Left forelimb (tissue), 1 donor: ENCODE data around the gene TMEM220.
A peak's percentile ranks its signal among the peaks of the same experiment; 100 is the strongest.
"Not testable (repeated sequence)": the region's sequence is repeated elsewhere in the genome, so short reads cannot be mapped to it uniquely, and the experiment has no call there.

Source experiments
- DNase-seq: peaks from one replicate; pipeline ENCODE4 v3.0.0-alpha.2; 2018; ENCODE audit warnings: low spot score

The TMEM220 gene

GRCh38 chr17:10754861-10755591 lies 25.2 kb upstream of the TMEM220 start:
- DNase-seq: no peak

GRCh38 chr17:10754109-10754508 lies 24.3 kb upstream of the TMEM220 start:
- no peak for DNase-seq

DNA sequence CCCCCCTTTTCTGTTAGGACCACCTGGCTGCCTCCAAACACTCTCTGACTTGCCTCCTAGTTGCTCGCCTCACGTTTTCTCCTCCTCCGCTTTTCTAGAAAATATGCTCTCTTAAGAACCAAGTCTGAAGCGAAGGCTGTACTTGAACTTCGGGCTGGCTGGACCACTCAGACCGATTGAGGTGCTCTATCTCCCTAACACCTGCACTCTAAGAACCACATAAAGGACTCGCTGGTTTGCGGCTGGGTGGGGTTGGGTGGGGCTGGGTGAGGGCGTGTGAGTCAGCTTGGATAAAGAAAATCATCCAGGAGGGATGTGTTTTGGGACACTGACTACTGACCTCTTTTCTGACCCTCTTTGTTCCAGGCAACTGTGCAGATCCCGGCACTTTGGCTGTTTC lies 22.9 kb upstream of the TMEM220 start:
- DNase-seq: no peak

GRCh38 chr17:10751563-10751962 lies 21.7 kb upstream of the TMEM220 start:
- DNase-seq: no peak

- DNase-seq: no peak
These were observed 20.4 kb upstream of the TMEM220 start for GRCh38 chr17:10750210-10750609.

DNA sequence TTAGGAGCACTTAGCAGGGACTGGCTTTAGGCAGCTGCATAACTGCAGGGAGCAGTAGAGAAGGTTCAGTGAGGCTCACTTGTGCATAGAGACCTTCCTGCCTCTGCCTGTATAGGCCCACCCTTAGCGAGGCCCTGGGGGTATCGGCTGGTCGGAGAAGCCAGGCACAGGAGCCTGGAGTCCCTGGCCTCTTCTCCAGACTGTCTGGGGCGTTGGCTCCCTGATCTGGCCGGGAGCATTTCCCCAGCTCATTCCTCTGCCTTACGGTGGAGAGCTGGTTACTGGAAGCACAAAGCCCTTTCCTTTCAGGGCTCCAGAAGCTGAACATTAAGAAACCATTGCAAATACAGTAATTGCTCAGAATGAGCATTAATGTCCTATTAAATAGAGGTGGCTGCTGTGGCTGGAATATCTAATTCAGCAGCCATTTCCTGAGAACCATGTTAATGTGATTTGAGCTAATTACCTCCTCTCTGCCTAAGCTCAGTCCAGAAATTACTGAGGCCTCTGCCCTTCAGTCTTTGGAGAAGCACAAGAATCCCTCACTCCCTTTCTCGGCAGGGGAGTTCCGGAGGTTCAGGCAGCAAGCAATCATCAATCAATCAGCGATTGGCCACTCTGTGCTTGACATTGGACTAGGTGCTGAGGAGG lies 18.8 kb upstream of the TMEM220 start:
- DNase-seq: no peak

GRCh38 chr17:10745231-10745630 lies 15.4 kb upstream of the TMEM220 start:
- no peak for DNase-seq

DNA sequence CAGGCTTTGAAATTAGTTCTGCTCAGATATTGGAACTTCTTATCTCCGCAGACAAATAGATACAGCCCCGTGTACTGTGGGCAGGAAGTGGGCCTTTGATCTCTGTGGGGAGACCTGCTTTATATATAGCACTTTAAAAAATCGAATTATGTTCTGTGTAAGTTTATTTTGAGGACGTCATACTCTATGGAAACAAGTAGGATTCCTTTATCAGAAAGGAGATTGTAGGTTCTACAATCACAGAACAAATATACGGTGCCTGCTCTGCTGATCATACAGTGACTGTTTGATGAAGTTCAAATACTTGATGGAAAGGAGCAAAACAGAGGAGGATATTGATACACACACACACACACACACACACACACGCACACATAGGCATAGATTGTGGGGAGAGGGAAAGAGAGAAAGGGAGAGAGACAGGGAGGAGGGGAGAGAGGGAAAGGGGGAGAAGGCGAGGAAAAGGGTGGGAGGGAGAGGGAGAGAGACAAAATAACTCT lies 14.7 kb upstream of the TMEM220 start:
- no peak for DNase-seq

GRCh38 chr17:10743316-10744009 lies 13.6 kb upstream of the TMEM220 start:
- no peak for DNase-seq

DNA sequence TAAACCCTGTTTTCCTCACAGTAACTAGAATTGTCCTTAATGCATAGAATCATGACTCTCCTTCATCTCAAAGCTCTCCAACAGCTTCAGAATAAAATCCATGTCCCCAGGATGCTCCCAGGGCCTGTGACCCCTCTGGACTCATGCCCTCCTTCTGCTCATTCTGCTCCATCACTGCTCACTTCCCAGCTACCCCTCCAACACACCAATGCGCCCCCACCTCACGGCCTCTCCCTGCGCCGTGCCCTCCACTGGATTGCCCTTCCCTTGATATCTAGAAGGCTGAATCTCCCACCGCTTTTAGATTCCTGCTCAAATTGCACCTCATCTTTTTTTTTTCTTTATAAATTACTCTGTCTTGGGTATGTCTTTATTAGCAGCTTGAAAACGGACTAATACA lies 12.6 kb upstream of the TMEM220 start:
- DNase-seq: no peak

DNA sequence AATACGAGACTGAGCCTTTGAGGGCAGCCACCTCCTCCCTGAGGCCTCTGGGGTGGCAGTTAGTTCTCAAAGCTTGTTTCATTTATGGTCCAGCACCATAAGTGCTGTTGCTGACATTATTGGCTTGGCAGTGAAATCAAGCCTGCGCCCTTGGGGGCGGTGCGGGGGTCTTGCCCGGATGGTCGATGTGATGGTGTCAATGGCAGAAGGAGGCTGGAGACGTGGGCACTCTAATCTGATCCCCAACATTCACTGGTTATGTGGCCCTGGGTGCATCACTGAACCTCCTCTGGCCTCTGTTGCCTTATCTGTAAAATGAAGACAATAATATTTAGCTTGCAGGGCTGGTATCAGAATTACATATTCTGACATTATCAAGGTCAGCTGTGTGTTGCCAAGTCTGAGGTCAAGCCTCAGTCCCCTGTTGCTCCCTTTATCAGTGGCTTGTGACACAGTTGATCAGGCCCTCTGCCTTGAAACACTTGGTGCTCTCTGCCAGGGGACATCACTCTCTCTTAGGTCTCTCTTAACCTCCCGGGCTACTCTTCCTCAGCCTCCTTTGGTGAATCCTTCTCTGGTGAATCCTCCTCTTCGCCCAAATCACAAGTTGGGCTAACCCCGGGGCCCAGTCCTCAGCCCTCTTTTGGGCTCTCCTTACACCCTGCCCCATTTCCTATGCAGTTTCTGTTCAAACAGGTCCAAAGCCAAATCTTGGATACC lies 11.8 kb upstream of the TMEM220 start:
- DNase-seq: no peak

DNA sequence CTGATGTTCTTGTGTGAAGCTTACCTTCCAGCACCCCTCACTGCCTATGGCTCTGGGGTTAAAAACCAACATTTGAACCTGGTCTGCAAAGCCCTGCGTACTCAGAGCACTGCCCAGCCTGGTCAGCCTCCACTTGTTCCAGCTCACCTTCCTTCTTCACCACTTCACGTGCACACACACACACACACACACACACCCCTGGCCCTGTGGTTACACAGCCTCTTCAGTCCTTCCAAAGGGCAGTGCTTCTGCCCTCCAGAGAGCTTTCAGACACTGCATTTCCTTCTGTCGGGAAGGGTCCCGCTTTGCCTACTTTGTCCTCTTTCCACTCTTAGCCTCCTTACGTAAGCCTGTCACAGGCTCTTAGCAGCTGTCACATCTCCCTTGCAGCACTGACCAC lies 9.6 kb upstream of the TMEM220 start:
- DNase-seq: no peak

DNA sequence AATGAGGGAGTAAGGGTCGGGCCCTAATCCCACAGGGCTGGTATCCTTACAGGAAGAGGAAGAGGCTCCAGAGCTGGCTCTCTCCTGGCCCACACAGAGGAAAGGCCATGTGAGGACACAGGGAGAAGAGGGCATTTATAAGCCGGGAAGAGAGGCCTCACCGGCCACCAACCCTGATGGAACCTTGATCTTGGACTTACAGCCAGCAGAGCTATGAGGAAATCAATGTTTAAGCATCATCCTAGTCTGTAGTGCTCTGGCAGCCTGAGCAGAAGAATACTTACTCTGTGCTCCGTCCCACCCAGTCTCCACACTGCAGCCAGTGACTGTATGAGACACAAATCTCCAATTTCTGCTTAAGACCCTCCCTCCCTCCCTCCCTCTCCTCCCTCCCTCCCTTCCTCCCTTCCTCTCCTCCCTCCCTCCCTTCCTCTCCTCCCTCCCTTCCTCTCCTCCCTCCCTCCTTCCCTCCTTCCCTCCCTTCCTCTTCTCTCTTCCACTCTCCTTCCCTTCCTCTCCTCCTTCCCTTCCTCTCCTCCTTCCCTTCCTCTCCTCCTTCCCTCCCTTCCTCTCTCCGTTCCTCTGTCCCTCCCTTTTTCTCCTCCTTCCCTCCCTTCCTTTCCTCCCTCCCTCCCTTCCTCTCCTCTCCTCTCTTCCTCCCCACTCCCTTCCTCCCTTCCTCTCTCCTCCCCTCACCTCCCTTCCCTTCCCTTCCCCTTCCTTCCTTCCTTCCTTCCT lies 8.9 kb upstream of the TMEM220 start:
- no peak for DNase-seq

DNA sequence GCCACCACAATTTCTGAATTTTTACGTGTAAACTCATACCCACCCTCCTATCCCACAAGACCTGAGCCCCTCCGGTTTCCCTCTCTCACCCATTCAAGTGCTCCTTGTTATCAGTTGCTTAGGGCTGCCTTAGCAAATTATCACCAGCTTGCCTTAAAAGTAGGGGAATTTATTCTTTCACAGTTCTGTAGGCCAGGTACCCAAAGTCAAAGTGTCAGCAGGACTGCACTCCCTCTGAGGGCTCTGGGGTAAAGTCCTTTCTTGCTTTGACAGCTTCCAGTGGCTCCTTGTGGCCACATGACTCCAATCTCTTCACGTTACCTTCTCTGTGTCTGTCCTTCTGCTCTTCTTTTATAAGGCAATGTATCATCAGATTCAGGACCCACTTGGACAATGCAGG lies 7.9 kb upstream of the TMEM220 start:
- no peak for DNase-seq

DNA sequence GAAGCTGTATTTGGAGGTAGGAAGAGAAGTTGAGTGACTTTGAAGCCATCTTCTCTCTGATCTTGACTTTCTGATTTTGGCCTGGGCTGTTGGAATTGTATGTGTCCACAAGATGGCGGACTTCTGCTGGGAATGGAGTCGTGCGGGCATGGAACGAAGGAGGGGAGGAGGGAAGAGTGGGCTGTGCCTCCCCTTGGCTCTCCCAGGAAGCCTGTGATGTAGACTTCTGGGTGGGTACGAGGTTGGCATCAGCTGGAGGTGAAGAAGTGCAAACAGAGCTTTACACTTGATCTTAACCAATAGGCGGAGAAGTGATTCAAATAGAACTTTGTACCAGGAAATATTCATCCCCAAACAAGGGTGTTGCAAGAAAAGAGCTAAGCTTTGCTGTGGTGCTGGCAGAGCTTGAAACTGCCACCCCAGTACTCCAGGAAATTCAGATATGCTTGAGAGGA lies 7.4 kb upstream of the TMEM220 start:
- peak; percentile 74 for DNase-seq

DNA sequence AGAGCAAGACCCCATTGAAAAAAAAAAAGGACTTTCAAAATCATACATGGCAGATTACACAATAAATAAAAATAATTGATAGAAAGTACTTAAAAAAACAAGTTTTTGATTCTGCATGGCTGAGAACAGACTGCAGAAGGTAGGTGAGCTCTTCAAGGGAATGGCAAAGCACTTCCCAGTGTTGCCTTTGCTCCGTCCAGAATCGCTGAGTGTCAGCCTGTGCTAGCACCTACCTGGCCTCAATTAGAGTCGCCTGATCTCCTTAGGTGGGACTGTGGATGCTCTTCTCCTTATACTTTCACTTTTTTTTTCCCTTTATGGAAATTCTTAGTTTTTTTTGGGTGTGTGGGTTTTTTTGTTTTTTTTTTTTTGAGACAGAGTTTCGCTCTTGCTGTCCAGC lies 6.0 kb upstream of the TMEM220 start:
- no peak for DNase-seq

DNA sequence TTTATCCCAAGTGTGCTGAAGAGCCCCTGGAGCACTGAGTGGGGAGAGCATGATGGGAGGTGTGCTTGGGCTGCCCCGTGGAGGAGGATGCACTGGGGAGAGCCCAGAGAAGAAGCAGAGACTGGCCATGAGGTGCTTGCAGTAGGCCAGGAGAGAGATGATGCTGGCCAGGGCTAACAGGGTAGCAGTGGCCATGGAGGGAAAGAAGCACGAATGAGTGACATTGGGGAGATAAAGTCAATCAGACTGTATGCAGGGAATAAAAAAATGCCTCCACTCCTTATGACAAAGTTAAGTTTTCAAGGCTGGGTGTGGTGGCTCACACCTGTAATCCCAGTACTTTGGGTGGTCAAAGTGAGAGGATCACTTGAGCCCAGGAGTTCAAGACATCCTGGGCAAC lies 5.4 kb upstream of the TMEM220 start:
- DNase-seq: no peak

GRCh38 chr17:10733666-10734065 lies 3.8 kb upstream of the TMEM220 start:
- no peak for DNase-seq

DNA sequence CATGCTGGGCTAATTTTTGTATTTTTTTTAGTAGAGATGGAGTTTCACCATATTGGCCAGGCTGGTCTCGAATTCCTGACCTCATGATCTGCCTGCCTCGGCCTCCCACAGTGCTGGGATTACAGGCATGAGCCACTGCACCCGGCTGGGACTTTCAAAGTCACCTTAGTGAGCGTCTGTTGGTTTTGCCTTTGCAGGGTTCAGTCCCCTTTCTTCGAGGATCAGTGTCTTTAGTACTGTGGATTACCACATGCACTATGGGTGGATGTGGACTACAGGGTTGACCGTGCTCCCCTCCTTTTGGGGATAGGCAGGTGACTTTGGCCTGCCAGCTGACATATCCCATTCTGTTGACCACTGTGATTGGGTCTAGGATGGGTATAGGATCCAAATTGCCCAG lies 2.3 kb upstream of the TMEM220 start:
- DNase-seq: not testable (repeated sequence)

DNA sequence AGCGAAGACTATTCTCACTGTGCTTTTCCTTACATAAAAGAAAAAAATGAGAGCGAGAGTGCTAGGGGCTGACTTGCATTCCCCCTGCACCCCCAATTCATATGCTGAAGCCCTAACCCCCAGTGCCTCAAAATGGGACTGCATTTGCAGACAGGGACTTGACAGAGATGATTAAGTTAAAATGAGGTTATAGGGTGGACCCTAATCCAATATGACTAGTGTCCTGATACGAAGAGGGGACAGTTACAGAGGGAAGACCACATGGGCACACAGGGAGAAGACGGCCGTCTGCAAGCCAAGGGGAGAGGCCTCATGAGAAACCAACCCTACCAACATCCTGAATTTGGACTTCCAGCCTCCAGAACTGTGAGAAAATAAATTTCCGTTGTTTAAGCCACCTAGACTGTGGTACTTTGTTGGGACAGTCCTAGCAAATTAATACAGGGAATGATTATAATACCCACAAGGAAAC lies 1.6 kb upstream of the TMEM220 start:
- no peak for DNase-seq

DNA sequence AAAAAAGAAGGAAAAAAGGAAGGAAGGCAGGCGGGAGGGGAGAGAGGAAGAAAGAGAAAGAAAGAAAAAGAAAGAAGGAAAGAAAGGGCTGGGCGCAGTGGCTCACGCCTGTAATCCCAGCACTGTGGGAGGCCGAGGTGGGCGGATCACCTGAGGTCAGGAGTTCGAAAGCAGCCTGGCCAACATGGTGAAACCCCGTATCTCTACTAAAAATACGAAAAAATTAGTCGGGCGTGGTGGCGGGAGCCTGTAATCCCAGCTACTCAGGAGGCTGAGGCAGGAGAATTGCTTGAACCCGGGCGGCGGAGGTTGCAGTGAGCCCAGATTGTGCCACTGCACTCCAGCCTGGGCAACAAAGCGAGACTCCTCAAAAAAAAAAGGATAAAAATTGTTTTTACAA lies 424 bp upstream of the TMEM220 start:
- DNase-seq: not testable (repeated sequence)
